KMS-11 (cell line): ENCODE results near the gene VARS1.

Experiments used
- H2AFZ ChIP-seq: fragments of 200-600 bp; sonication (generic); 2 replicates; pipeline ENCODE4 v1.6.1; 2016; ENCODE audit warnings: antibody characterized with exemption, mixed run types, low read depth
- H3K27ac ChIP-seq: fragments of 200-600 bp; sonication (generic); 2 replicates; pipeline ENCODE4 v1.6.1; 2016; ENCODE audit warnings: mild to moderate bottlenecking, mixed run types
- H3K27me3 ChIP-seq: fragments of 200-600 bp; sonication (generic); 2 replicates; pipeline ENCODE4 v1.6.1; 2017; ENCODE audit warnings: mild to moderate bottlenecking, low read depth, mixed run types, moderate library complexity; ENCODE audit not compliant: insufficient read depth
- H3K36me3 ChIP-seq: fragments of 200-600 bp; sonication (generic); 2 replicates; pipeline ENCODE4 v1.6.1; 2017; ENCODE audit warnings: mild to moderate bottlenecking, mixed run types; ENCODE audit not compliant: insufficient read depth
- H3K4me1 ChIP-seq: fragments of 200-600 bp; sonication (generic); 2 replicates; pipeline ENCODE4 v1.6.1; 2016; ENCODE audit warnings: mild to moderate bottlenecking, low read depth, mixed run types; ENCODE audit not compliant: poor library complexity, severe bottlenecking
- H3K4me2 ChIP-seq: fragments of 200-600 bp; sonication (generic); 2 replicates; pipeline ENCODE4 v1.7.0; 2016; ENCODE audit warnings: mild to moderate bottlenecking, mixed run types
- H3K4me3 ChIP-seq: fragments of 200-600 bp; sonication (generic); IDR thresholded peaks from 2 replicates; pipeline ENCODE4 v1.6.1; 2017; ENCODE audit warnings: low read depth, low read length, mixed read lengths; ENCODE audit not compliant: insufficient read depth
- H3K79me2 ChIP-seq: fragments of 200-600 bp; sonication (generic); 2 replicates; pipeline ENCODE4 v1.6.1; 2016; ENCODE audit warnings: low read depth, mixed run types; ENCODE audit not compliant: insufficient read depth
- H3K9ac ChIP-seq: fragments of 200-600 bp; sonication (generic); 2 replicates; pipeline ENCODE4 v1.6.1; 2016; ENCODE audit warnings: mild to moderate bottlenecking, mixed run types
- H4K20me1 ChIP-seq: fragments of 200-600 bp; sonication (generic); 2 replicates; pipeline ENCODE4 v1.6.1; 2016; ENCODE audit warnings: mild to moderate bottlenecking, mixed run types; ENCODE audit not compliant: insufficient read depth
- CTCF ChIP-seq: fragments of 200-600 bp; sonication (generic); conservative IDR thresholded peaks from 2 replicates; pipeline ENCODE4 v1.6.1; 2017; ENCODE audit warnings: low read depth, mild to moderate bottlenecking, antibody characterized with exemption, low read length, moderate library complexity, mixed read lengths

Gene VARS1

GRCh38 chr6:31776989-31777666 is 18.4 kb downstream of the VARS1 start, which contains the start of gene VWA7:
Gene VWA7 (minus strand): TSS chr6:31777328. CDS start chr6:31776779, 549 bp downstream.
- Histone ChIP-seq H3K27ac (peak within 1 kb of the TSS; percentile 79), H3K4me2 (peak within 1 kb of the TSS; percentile 89), H3K4me3 (no peak within 1 kb of the TSS), H3K9ac (peak within 1 kb of the TSS; percentile 58), H3K79me2 (no peaks in the 10 kb centered on the region), H3K4me1 (peaks cover 40% of the 10 kb centered on the region), H4K20me1 (no peaks in the 10 kb centered on the region), H3K27me3 (no peaks in the 10 kb centered on the region), H2AFZ (peak within 1 kb of the TSS; percentile 47; the same call in 1 of the 2 replicates), H3K36me3 (peaks cover 5% of the 10 kb centered on the region; the same call in 1 of the 2 replicates)
- TF ChIP-seq CTCF = no peak

GRCh38 chr6:31776485-31776988 is 19.0 kb downstream of the VARS1 start:
- Histone ChIP-seq H3K4me1 (peaks cover 40% of the 10 kb centered on the region), H3K4me3 (no peak overlapping the region), H3K9ac (peak overlapping the region; percentile 58), H4K20me1 (no peaks in the 10 kb centered on the region), H3K27me3 (no peaks in the 10 kb centered on the region), H3K27ac (peak overlapping the region; percentile 79), H2AFZ (peak overlapping the region; percentile 47; the same call in 1 of the 2 replicates), H3K4me2 (peak overlapping the region; percentile 89), H3K36me3 (peaks cover 1% of the 10 kb centered on the region; the same call in 1 of the 2 replicates), H3K79me2 (no peaks in the 10 kb centered on the region)
- TF ChIP-seq CTCF = no peak

GRCh38 chr6:31775633-31776484 is 19.7 kb downstream of the VARS1 start:
- H3K27ac ChIP-seq = peak overlapping the region; percentile 79
- H3K4me1 ChIP-seq = peaks cover 44% of the 10 kb centered on the region
- H3K9ac ChIP-seq = peak overlapping the region; percentile 58
- no peaks in the 10 kb centered on the region for H3K79me2 ChIP-seq
- no peaks in the 10 kb centered on the region for H4K20me1 ChIP-seq
- no peaks in the 10 kb centered on the region for H3K36me3 ChIP-seq
- H2AFZ ChIP-seq = no peak overlapping the region
- no peak overlapping the region for H3K4me3 ChIP-seq
- H3K27me3 ChIP-seq = no peaks in the 10 kb centered on the region
- peak overlapping the region; percentile 89 for H3K4me2 ChIP-seq
- TF ChIP-seq CTCF = no peak

- Histone ChIP-seq H3K36me3 (no peaks in the 10 kb centered on the region), H3K4me2 (no peak overlapping the region), H3K9ac (no peak overlapping the region), H3K4me1 (peaks cover 47% of the 10 kb centered on the region), H3K27ac (no peak overlapping the region), H3K79me2 (no peaks in the 10 kb centered on the region), H2AFZ (no peak overlapping the region), H3K27me3 (no peaks in the 10 kb centered on the region), H4K20me1 (no peaks in the 10 kb centered on the region), H3K4me3 (no peak overlapping the region)
- TF ChIP-seq CTCF = no peak
Measured at GRCh38 chr6:31775184-31775583, 20.4 kb downstream of the VARS1 start.
